Transverse colon (tissue), 3 donors: ENCODE data around the gene GLRX.

Experiments
- CTCF ChIP-seq, 5 experiments: fragments of 200-600 bp in 3 of 5; fragments of 450-650 bp in 2 of 5; sonication (generic) in 3 of 5; IDR thresholded peaks; 1 replicate in 2 of 5; 2 replicates in 3 of 5; pipeline ENCODE4 v1.5.1; 2016 to 2017; ENCODE audit warnings: antibody characterized with exemption in 5 of 5, inconsistent platforms in 3 of 5, mild to moderate bottlenecking in 2 of 5, moderate library complexity in 1 of 5
- POLR2A ChIP-seq: fragments of 450-650 bp; IDR thresholded peaks from one replicate; pipeline ENCODE4 v1.6.1; 2016; ENCODE audit warnings: antibody characterized with exemption, mild to moderate bottlenecking, moderate library complexity

- TF ChIP-seq CTCF (IDR thresholded peaks at IDR 0.05) (no peak), POLR2A (no peak)
Observed at GRCh38 chr5:95783661-95784060, 38.9 kb downstream of the GLRX start.
